GM18507 (cell line): Measurements from ENCODE around the gene MTHFS.

Source experiments
- DNase-seq: peaks from one replicate; pipeline ENCODE4 v3.0.0; 2011; ENCODE audit warnings: low read depth; ENCODE audit not compliant: insufficient read length; ENCODE audit errors: extremely low spot score
- FAIRE-seq: peaks from 2 replicates; lab custom pipeline; 2011; peaks lifted over from hg19 to GRCh38; lab: Jason Lieb, UNC

The MTHFS gene

DNA sequence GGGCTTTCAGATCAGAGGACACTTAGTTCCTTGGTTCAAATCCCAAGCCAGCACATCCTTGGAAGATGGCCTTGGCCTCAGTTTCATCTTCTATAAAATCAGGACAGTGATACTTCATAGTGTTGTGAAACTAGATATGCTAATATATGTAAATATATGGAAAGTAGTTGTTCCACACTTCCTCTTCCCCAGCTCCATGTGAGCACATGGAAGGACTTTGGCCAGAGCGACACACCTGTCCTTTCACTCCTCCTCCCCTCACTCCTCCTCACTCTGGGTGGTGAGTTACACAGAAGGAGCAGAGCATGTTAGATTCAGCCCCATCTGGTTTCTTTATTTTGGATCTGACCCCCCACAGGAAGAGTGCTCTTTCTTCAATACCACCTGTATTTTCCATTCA is 65.2 kb downstream of the MTHFS start:
- FAIRE-seq (no peak), DNase-seq (no peak)

DNA sequence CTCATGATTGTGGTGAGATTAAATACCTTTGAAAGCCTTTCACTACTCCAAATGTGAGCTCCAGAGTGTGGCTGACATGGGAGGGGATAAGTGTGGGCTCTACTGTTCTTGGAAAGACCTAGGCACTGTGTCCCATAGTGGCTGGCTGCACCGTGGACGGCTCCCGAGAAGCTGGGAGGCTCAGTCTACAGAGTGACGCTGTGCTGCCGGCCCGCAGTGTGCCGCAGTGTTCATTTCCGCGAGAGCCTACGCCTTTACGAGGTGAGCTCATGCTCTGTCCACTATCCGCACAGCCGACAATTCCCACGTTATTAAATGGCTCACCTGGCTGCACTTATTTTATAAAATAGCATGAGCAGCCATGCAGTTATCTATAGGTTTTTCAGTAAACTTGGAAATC is 66.9 kb downstream of the MTHFS start:
- FAIRE-seq (no peak), DNase-seq (no peak)

DNA sequence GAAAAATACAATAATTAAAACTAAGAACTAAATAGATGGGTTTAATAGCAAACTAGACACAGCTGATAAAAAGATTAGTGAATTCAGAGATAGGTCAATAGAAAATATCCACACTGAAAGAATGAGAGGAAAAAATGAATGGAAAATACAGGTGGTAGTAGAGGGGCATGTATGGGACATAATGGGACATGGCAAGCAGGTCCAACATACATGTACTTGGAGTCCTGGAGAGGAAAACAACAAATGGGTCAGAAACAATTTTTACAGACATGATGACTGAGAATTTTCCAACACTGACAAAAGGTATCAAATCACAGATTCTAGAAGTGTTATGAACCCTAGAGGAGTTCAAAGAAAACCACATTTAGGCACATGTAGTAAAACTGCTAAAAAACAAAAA is 68.4 kb downstream of the MTHFS start:
- no peak for FAIRE-seq

DNA sequence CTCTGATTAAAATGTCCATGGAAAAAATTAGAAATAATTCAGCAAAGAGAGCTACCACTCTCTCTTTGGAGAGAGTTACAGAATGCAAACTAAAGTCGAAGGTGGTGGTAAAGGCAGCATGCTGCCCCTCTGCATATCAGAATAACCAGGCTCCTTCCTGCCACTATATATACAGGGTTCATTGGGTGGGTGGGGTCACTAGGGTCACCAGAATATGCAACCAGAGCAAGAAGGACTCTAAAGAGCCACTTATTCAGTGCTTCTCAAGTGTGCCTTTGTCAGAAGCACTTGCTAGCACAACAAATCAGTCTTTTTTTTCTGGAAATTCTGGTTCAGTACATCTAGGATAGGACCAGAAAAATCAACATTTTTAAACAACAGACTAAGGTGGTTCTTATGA is 70.0 kb downstream of the MTHFS start:
- no peak for DNase-seq
- FAIRE-seq, result no peak

More for the DNA sequence above, 68.4 kb downstream of the MTHFS start:
- no peak for DNase-seq

DNA sequence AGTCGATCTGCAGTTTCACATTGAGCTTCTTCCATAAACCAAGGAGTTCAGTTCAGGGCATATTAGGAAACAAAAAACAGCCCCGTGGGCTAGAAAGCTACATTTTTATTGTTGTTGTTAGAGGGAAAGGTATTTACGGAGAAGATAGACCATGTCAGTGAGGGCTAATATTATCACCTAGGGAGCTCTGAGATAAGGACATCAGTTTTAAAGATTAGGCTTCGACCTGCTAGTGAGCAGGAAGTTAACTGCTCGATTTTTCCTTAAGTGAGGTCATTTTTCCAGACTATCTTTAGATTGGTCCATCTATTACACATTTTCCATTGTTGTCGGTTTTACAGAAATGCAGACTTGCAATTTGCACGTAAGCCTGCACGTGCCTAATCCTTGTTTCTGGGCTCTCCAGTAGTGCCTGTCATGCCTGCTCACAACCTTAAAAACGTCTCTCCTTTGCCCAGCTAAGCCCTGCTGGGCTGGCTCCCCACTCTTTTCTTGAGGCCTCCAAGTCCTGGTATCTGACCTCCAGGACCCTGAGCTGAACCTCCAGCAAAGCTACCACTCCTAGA is 72.6 kb downstream of the MTHFS start:
- DNase-seq (no peak), FAIRE-seq (no peak)

DNA sequence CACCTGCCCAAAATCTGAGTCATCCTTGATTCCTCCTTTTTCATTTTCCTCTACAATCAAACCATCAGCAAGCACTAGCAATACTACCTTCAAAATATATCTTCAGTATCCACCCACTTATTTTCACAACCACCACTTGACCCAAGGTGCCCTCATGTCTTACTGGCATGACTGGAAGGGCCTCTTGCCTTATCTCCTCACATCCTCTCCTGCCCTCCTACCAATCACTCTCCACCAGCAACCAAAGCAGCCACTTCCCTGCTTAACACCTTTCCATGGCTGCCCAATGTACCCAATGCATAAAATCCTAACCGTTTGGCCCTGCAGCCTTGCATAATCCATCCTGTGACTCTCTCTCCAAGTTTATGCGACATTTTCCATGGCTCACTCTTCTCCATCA is 76.0 kb downstream of the MTHFS start:
- DNase-seq (no peak), FAIRE-seq (no peak)

DNA sequence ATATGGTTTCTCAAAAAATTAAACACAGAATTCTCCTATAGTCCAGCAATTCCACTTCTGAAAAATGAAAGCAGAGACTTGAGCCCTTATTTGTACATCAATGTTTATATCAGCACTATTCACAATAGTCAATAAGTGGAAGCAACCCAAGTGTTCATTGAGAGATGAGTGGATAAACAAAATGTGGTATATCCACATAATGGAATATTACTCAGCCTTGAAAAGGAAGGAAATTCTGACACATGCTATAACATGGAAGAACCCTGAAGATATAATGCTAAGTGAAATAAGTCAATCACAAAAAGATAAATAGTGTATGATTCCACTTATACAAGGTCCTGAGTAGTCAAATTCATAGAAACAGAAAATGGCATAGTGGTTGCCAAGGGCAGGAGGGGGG is 76.6 kb downstream of the MTHFS start:
- FAIRE-seq (no peak), DNase-seq (no peak)

DNA sequence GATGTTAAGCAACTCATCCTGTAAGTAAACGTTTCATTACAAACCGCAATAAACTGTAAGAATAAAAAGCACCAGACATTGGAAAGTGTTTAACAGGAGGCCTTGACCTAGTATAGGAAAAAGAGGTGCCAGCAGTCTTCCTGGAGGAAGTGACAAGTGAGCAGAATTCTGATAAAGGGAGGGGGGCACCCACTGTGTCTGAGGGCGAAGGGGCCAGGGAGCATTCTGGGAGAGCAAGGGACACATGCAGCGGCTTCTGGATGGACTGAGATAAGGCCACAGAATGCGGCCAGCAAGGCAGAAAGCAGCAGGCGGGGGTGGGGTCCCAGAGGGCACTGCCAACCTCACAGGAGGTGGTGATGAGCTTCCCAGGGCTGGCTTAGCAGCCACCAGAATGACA is 80.2 kb downstream of the MTHFS start:
- DNase-seq (no peak), FAIRE-seq (no peak)

DNA sequence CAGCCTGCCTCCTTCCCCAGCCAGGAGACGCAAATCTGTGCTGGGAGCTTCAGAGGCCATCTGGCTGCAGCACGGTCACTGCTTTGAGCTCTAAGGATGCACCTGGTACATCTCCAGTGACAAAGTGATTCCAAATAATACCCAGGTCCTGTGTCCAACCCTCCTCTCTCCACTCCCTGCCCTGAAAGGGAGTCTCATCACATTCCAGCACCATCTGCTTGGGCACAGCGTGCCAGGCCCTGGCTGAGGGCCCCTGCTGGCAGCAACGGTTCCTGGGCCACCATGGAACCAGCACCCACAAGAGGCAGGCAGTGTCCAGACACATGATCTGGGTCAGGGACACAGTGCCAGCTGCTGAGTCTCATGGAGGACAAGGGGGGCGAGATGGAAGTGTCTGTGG is 81.3 kb downstream of the MTHFS start:
- no peak for DNase-seq
- no peak for FAIRE-seq

DNA sequence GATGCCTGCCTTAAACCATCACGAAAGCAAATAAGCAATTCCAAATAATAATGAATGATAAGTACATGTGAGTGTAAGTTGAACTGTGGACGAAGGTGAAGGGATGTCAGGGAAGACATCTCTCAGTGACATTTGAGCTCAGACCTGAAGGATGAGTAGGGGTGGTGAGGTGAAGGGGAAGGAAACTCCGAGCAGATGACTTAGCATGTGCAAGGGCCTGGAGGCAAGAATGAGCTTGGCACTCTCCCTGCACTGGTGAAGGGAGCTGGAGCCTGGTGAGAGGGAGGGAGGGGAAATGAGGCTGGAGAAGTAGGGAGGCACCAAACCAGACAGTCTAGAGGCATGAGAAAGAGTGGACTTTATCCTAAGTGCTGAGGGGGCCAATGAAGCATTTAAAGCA is 84.3 kb downstream of the MTHFS start:
- DNase-seq, result no peak
- no peak for FAIRE-seq

DNA sequence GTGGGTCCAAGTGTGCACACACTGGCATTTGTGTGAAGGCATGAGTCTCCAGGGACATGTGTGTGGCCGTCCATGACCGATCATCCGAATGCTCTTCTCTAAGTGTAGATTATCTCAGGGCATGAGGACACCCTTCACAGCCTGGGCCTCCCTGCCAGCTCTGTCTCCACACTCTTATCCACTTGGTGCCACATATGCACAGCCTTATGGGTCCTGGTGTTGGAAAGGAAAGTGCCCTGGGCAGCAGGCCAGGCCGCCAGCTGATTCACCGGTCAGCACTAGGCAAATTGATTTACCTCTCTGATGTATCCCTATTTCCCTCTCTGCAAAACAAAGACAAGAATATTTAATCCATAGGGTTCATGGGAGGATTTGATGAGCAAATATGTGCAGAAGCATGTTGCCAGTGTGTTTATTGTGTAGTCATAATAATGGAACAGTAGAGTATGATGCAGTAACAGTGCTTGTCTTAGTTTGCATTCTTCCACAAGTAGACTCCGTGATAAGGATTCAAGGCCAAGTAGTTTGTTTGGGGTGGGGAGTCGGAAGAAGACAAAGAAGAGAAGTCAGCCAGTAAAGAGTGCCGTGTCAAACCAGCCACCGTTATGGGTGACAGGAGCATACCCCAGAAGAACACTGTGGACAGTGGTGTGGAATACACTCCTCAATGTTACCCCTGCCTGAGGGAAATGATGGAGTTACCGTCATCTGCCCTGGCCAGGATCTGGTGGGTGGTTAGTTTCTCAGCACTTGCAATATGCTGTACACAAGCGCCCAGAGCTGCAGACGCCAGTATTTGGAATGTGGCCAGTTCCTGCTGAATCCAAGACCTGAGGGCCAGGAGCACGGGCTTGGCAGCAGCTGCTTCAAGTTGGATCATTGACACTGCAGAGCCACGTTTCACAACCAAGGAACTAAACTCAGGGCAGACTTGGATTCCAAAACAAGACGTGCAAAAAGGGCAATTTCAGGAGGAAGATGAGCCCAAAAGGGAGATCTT is 85.1 kb downstream of the MTHFS start:
- FAIRE-seq, result no peak

DNA sequence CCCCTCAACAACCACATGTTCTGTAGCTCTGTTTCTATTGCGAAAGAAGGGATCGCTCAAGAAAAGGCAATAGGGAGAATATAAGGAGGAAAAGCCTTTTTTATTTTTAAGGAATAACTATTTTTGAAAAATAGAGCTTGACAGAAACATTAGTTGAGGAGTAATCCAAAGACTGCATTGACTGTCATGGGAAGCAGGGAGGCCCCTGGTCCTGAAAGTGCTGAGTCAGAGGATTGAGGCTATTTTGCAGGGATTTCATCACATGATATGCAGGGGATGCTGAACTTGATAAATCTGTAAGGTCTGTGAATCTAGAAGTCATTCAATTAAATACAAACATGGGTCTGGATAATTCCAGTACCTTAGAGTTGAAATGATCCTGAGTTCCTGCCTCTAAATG is 92.0 kb downstream of the MTHFS start:
- FAIRE-seq (no peak), DNase-seq (no peak)

More for the DNA sequence above, 85.1 kb downstream of the MTHFS start:
- DNase-seq, result no peak

DNA sequence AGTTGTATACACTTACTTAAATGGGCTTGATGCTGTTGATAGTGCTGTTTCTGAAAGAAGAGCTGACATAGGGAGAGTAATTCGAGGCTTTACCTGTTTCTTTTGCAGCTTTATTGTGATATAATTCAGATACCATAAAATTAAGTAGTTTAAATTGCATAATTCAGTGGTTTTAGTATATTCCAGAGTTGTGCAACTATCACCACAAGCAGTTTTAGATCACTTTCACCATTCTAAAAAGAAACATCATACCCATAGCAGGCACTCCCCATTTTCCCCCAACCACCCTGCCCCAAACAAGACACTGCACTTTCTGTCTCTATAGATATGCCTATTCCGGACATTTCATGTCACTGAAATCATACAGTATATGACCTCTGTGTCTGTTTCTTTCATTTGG is 98.5 kb downstream of the MTHFS start:
- no peak for DNase-seq
- no peak for FAIRE-seq
